Lower leg skin (tissue), 3 donors: ENCODE results near the gene EYA2.

Experiments
- POLR2A ChIP-seq, 2 donors: fragments of 450-650 bp; IDR thresholded peaks; one replicate each; pipeline ENCODE4 v1.6.1; 2016 to 2017; ENCODE audit warnings: antibody characterized with exemption in 2 of 2, mild to moderate bottlenecking in 1 of 2, moderate library complexity in 1 of 2
- TF ChIP-seq, protein P1 (sequence below), 3 donors: fragments of 450-650 bp; IDR thresholded peaks; one replicate each; pipeline ENCODE4 v1.5.1; 2016; ENCODE audit warnings: antibody characterized with exemption in 3 of 3, mild to moderate bottlenecking in 3 of 3, moderate library complexity in 2 of 3

DNA sequence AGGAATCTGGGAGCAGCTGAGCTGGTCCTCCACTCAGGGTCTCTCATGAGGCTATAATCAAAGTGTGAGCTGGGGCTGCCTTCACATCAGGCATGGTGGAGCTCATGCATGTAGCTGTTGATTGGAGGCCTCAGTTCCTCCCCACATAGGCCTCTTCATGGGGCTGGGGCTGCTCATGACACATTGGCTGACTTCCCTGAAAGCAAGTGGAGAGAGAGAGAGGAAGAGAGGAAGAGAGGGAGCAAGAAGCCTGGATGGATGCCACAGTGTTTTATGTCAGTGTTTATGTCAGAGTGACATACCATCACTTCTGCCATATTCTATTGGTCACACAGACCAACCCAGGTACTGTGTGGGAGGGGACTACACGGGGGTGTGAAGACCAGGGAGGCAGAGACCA, 43.8 kb downstream of the EYA2 start:
- TF ChIP-seq, protein P1, sequence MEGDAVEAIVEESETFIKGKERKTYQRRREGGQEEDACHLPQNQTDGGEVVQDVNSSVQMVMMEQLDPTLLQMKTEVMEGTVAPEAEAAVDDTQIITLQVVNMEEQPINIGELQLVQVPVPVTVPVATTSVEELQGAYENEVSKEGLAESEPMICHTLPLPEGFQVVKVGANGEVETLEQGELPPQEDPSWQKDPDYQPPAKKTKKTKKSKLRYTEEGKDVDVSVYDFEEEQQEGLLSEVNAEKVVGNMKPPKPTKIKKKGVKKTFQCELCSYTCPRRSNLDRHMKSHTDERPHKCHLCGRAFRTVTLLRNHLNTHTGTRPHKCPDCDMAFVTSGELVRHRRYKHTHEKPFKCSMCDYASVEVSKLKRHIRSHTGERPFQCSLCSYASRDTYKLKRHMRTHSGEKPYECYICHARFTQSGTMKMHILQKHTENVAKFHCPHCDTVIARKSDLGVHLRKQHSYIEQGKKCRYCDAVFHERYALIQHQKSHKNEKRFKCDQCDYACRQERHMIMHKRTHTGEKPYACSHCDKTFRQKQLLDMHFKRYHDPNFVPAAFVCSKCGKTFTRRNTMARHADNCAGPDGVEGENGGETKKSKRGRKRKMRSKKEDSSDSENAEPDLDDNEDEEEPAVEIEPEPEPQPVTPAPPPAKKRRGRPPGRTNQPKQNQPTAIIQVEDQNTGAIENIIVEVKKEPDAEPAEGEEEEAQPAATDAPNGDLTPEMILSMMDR (IDR thresholded peaks at IDR 0.05) = no peak
- no peak for TF ChIP-seq POLR2A (IDR thresholded peaks at IDR 0.05)
